K562 (cell line): ENCODE results near the gene NDST3. TPM values are rescaled to one million over a fixed set of nuclear protein-coding genes. Genes with fewer than 3 reads are reported as not detected.

Experiments used
- ATAC-seq: fragments of 200-7000 bp; cut with Tn5 transposase; 3 replicates; pipeline ENCODE4 v1.9.1; 2020; ENCODE audit warnings: moderate library complexity
- BruUV-seq: library from RNA; stranded (reverse); fragments of 400-500 nt; replicated peaks from 2 replicates; lab custom pipeline; 2021; lab: Mats Ljungman, UMichigan
- CTCF ChIA-PET: fragments of 300-600 bp; formaldehyde crosslinking; extraction: SDS; loops from one replicate; lab custom pipeline; 2021; ENCODE audit warnings: low intra/inter-chr PET ratio; lab: Yijun Ruan, JAX
- POLR2A ChIA-PET: fragments of 300-600, 350-650 bp; sonication (Branson Sonifier 250); formaldehyde crosslinking; extraction: SDS; loops from one replicate; lab custom pipeline; 2021; ENCODE audit warnings: antibody characterized with exemption, inconsistent platforms; lab: Yijun Ruan, JAX
- DNase-seq, 4 experiments: peaks; one replicate each; pipeline versions ENCODE4 v3.0.0 to v3.0.0-alpha.2; 2011 to 2018; ENCODE audit warnings: low spot score in 3 of 4, mixed read lengths in 3 of 4; ENCODE audit errors: extremely low read depth in 1 of 4
- FAIRE-seq: peaks from 2 replicates; lab custom pipeline; 2011; peaks lifted over from hg19 to GRCh38; lab: Jason Lieb, UNC
- H2AFZ ChIP-seq: 2 replicates; pipeline ENCODE4 v1.6.0; 2011; ENCODE audit warnings: low read depth, low read length, control low read depth, inconsistent platforms
- H3K27ac ChIP-seq: fragments of 200-600 bp; 3 replicates; pipeline ENCODE4 v1.8.0; 2011; ENCODE audit warnings: low read depth, mild to moderate bottlenecking, control low read depth, inconsistent platforms, low read length, moderate library complexity, mixed read lengths; ENCODE audit errors: extremely low read depth
- H3K27me3 ChIP-seq, 2 experiments: fragments of 300-600 bp in 1 of 2; 2 replicates in 1 of 2; 3 replicates in 1 of 2; pipeline versions ENCODE4 v1.6.0 to v1.8.0; 2011; ENCODE audit warnings: inconsistent platforms in 2 of 2, low read length in 2 of 2, mild to moderate bottlenecking in 1 of 2, mixed read lengths in 1 of 2, moderate library complexity in 1 of 2; ENCODE audit not compliant: control insufficient read depth in 2 of 2, insufficient read depth in 2 of 2
- H3K36me3 ChIP-seq: fragments of 300-600 bp; 3 replicates; pipeline ENCODE4 v1.8.0; 2011; ENCODE audit warnings: mild to moderate bottlenecking, low read length, inconsistent platforms; ENCODE audit not compliant: control insufficient read depth, insufficient read depth
- H3K4me1 ChIP-seq, 2 experiments: fragments of 200-600 bp in 1 of 2; replicated peaks in 1 of 2; 2 replicates in 1 of 2; 3 replicates in 1 of 2; pipeline versions ENCODE4 v1.5.1 to v1.8.0; 2011; ENCODE audit warnings: inconsistent platforms in 2 of 2, low read length in 2 of 2, mild to moderate bottlenecking in 1 of 2, mixed read lengths in 1 of 2, moderate library complexity in 1 of 2; ENCODE audit not compliant: control insufficient read depth in 2 of 2, insufficient read depth in 2 of 2
- H3K4me2 ChIP-seq: 2 replicates; pipeline ENCODE4 v1.6.1; 2011; ENCODE audit warnings: low read length, control low read depth, inconsistent platforms, mixed read lengths; ENCODE audit not compliant: insufficient read depth
- H3K4me3 ChIP-seq: fragments of 200-600 bp; sonication (generic), shearing (Covaris generic); 2 replicates; pipeline ENCODE4 v1.5.1; 2016; ENCODE audit warnings: control low read depth, inconsistent platforms
- H3K79me2 ChIP-seq: fragments of 200-600 bp; 3 replicates; pipeline ENCODE4 v1.8.0; 2011; ENCODE audit warnings: low read length, inconsistent platforms; ENCODE audit not compliant: control insufficient read depth, insufficient read depth
- H3K9ac ChIP-seq, 2 experiments: 2 replicates each; pipeline versions ENCODE4 v1.6.0 to v1.6.1; 2011; ENCODE audit warnings: low read depth in 2 of 2, low read length in 2 of 2, control low read depth in 1 of 2, inconsistent platforms in 1 of 2, mild to moderate bottlenecking in 1 of 2, mixed read lengths in 1 of 2; ENCODE audit not compliant: insufficient read depth in 1 of 2
- H3K9me1 ChIP-seq: one replicate; pipeline ENCODE4 v1.6.0; 2011; ENCODE audit warnings: inconsistent platforms, mild to moderate bottlenecking, low read length, moderate library complexity; ENCODE audit not compliant: control insufficient read depth, insufficient read depth
- H3K9me3 ChIP-seq: replicated peaks from 2 replicates; pipeline ENCODE4 v1.5.1; 2011; ENCODE audit warnings: low read depth, low read length, inconsistent platforms; ENCODE audit not compliant: control insufficient read depth, insufficient read depth
- H4K20me1 ChIP-seq: replicated peaks from 2 replicates; pipeline ENCODE4 v1.6.1; 2011; ENCODE audit warnings: low read length, inconsistent platforms, mixed read lengths; ENCODE audit not compliant: control insufficient read depth, insufficient read depth
- CEBPG ChIP-seq, 3 experiments: fragments of 200-800 bp in 1 of 3; sonication (Bioruptor generic) in 1 of 3; sonication (generic) in 1 of 3; formaldehyde crosslinking in 1 of 3; IDR thresholded peaks in 2 of 3; conservative IDR thresholded peaks in 1 of 3; 2 replicates each; pipeline versions ENCODE4 v1.6.1 to v1.8.0; 2016 to 2022; ENCODE audit warnings: missing compliant biosample characterization in 2 of 3, missing genetic modification characterization in 2 of 3, mild to moderate bottlenecking in 1 of 3, missing genetic modification reagents in 1 of 3
- ETV1 ChIP-seq: fragments of 450-650 bp; conservative IDR thresholded peaks from 2 replicates; pipeline ENCODE4 v1.6.1; 2016; ENCODE audit warnings: missing genetic modification characterization, control low read depth, low read depth, missing compliant biosample characterization
- L3MBTL2 ChIP-seq: fragments of 450-650 bp; IDR thresholded peaks from 2 replicates; pipeline ENCODE4 v1.6.1; 2016; ENCODE audit warnings: mild to moderate bottlenecking, moderate library complexity
- LEF1 ChIP-seq: fragments of 450-650 bp; IDR thresholded peaks from 2 replicates; pipeline ENCODE4 v1.6.1; 2016; ENCODE audit warnings: mild to moderate bottlenecking
- MYNN ChIP-seq, 2 experiments: sonication (generic); formaldehyde crosslinking in 1 of 2; IDR thresholded peaks; 2 replicates each; pipeline versions ENCODE4 v1.5.0 to v1.6.1; 2016 to 2020; ENCODE audit warnings: antibody characterized with exemption in 1 of 2, missing genetic modification reagents in 1 of 2
- PHB2 ChIP-seq: fragments of 450-650 bp; IDR thresholded peaks from 2 replicates; pipeline ENCODE4 v1.6.1; 2017; ENCODE audit warnings: low read depth
- SAFB2 ChIP-seq: fragments of 200-400 bp; formaldehyde crosslinking; IDR thresholded peaks from 2 replicates; pipeline ENCODE4 v1.6.1; 2018; ENCODE audit warnings: borderline replicate concordance, low read length, low read depth, moderate library complexity; ENCODE audit not compliant: severe bottlenecking
- SMAD4 ChIP-seq: fragments of 250-450 bp; sonication (Bioruptor Pico); conservative IDR thresholded peaks from 2 replicates; pipeline ENCODE4 v1.8.0; 2021; ENCODE audit warnings: inconsistent platforms, mild to moderate bottlenecking, moderate library complexity
- SMARCA5 ChIP-seq: fragments of 450-650 bp; IDR thresholded peaks from 2 replicates; pipeline ENCODE4 v1.6.1; 2016
- SRSF1 ChIP-seq: fragments of 200-400 bp; formaldehyde crosslinking; IDR thresholded peaks from 2 replicates; pipeline ENCODE4 v1.6.1; 2017; ENCODE audit warnings: mild to moderate bottlenecking, low read depth, low read length, moderate library complexity
- TAF7 ChIP-seq: fragments of 450-650 bp; IDR thresholded peaks from 2 replicates; pipeline ENCODE4 v1.6.1; 2016; ENCODE audit warnings: missing genetic modification characterization, missing compliant biosample characterization
- TEAD4 ChIP-seq, 2 experiments: sonication (generic) in 1 of 2; formaldehyde crosslinking in 1 of 2; IDR thresholded peaks; 2 replicates each; pipeline versions ENCODE4 v1.6.1 to v1.8.0; 2012 to 2022; ENCODE audit warnings: borderline replicate concordance in 1 of 2, inconsistent platforms in 1 of 2, low read length in 1 of 2, mild to moderate bottlenecking in 1 of 2, missing genetic modification reagents in 1 of 2
- ZNF609 ChIP-seq: sonication (generic); formaldehyde crosslinking; IDR thresholded peaks from 2 replicates; pipeline ENCODE4 v1.8.1; 2023; ENCODE audit warnings: missing genetic modification reagents, mild to moderate bottlenecking, borderline replicate concordance
- ZSCAN32 ChIP-seq: fragments of 450-650 bp; formaldehyde crosslinking; IDR thresholded peaks from 2 replicates; pipeline ENCODE4 v1.4.0; 2020; ENCODE audit warnings: mild to moderate bottlenecking, moderate library complexity
- WGBS: fragments of 100-300 bp; shearing (Covaris generic); methylation state at CpG from one replicate; pipeline ENCODE4 v1.1.6; 2016; ENCODE audit warnings: low coverage, mixed read lengths; ENCODE audit not compliant: insufficient coverage; ENCODE audit errors: missing lambda C conversion rate; 5-methylcytosine and 5-hydroxymethylcytosine counted together
- in situ Hi-C: fragments of 300-500 bp; cut with MboI; formaldehyde crosslinking; loops from 4 replicates; pipeline ENCODE4 v1.15.0; 2018; ENCODE audit warnings: inconsistent platforms, mixed read lengths
- intact Hi-C: fragments of 100-400 bp; cut with micrococcal nuclease; formaldehyde crosslinking; loops from 2 replicates; pipeline ENCODE4 v1.14.2; 2022
- polyA plus RNA-seq, 8 experiments: library from polyadenylated mRNA; depleted of rRNA in 4 of 8; stranded (reverse) in 5 of 8; unstranded in 3 of 8; fragments of >200 nt; fragmentation: Nextera tagmentation in 2 of 8; fragmentation: Illumina TruSeq in 1 of 8; extraction: Ambion mirVana in 2 of 8; extraction: Trizol in 1 of 8; gene quantifications; 2 replicates each; pipeline versions ENCODE4 v1.2.1 to v1.2.3, GENCODE V29; 2011 to 2014; ENCODE audit warnings: inconsistent platforms in 1 of 8, missing spikeins in 1 of 8
- total RNA-seq, 7 experiments: library from RNA; depleted of rRNA in 6 of 7; stranded (reverse); fragments of >200 nt in 6 of 7; fragmentation: Illumina TruSeq in 2 of 7; extraction: Trizol in 2 of 7; gene quantifications; 2 replicates each; pipeline versions ENCODE4 v1.2.1 to v1.2.3, GENCODE V29; 2011 to 2021; ENCODE audit warnings: low replicate concordance in 1 of 7
- TF ChIP-seq, protein P1 (sequence below): IDR thresholded peaks from 2 replicates; pipeline ENCODE4 v1.6.1; 2011; ENCODE audit not compliant: insufficient read length; ENCODE audit errors: extremely low read depth
- TF ChIP-seq, protein P2 (sequence below): sonication (generic); formaldehyde crosslinking; IDR thresholded peaks from 2 replicates; pipeline ENCODE4 v1.8.1; 2023; ENCODE audit warnings: mild to moderate bottlenecking, missing genetic modification reagents

Gene NDST3
- total and polyA plus RNA-seq, 9 of the 15 experiments (the other 6 are each of a cell fraction or from before 2014, with no cell fraction given): not detected

DNA sequence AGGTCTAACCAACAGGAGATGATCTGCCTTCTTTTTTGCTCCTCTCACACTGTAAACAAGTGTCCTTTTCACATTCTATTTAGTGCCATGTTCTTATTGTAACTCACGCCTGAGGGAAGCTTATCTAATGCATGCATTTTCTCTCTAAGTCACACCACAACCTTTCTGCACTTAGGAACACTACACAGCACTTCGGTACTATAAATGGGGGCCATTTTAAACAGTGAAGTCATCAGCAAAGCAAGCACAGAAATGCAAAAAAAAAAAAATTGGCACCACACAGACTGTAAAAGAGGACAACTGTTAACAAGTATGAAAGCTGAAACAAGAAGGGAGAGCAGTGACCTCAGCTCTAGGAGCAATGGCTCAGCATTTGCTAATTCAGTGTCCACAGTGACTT, 273.4 kb downstream of the NDST3 start:
- Histone ChIP-seq H3K4me3 (no peak overlapping the region), H3K9me3 (no peaks in the 10 kb centered on the region), H3K4me2 (no peak overlapping the region), H3K79me2 (no peaks in the 10 kb centered on the region), H2AFZ (no peak overlapping the region), H3K9me1 (no peaks in the 10 kb centered on the region), H3K9ac (no peak overlapping the region), H3K27me3 (no peaks in the 10 kb centered on the region), H3K27ac (no peak overlapping the region), H3K36me3 (no peaks in the 10 kb centered on the region), H3K4me1 (no peaks in the 10 kb centered on the region), H4K20me1 (no peaks in the 10 kb centered on the region)
- BruUV-seq: no TSS peak
- POLR2A ChIA-PET: no interaction called here
- WGBS: 4% methylated on average over 2 of the region's 2 CpGs
- CTCF ChIA-PET: no interaction called here
- no peak for FAIRE-seq
- in situ Hi-C loops: no loop called here
- intact Hi-C loops: no loop called here
- ATAC-seq: no peak
- no peak for DNase-seq
- TF ChIP-seq MYNN (IDR thresholded peaks at IDR 0.05): no peak
- no peak for TF ChIP-seq MYNN (CRISPR knock-in tag; IDR thresholded peaks at IDR 0.05)
- no peak for TF ChIP-seq LEF1
- TF ChIP-seq TAF7: no peak
- no peak for TF ChIP-seq TEAD4 (IDR thresholded peaks at IDR 0.05; ENCODE audit: low read length)
- TF ChIP-seq TEAD4 (CRISPR knock-in tag; IDR thresholded peaks at IDR 0.05; ENCODE audit: borderline replicate concordance): no peak
- TF ChIP-seq, protein P1, sequence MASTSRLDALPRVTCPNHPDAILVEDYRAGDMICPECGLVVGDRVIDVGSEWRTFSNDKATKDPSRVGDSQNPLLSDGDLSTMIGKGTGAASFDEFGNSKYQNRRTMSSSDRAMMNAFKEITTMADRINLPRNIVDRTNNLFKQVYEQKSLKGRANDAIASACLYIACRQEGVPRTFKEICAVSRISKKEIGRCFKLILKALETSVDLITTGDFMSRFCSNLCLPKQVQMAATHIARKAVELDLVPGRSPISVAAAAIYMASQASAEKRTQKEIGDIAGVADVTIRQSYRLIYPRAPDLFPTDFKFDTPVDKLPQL: no peak
- TF ChIP-seq ETV1 (tag): no peak
- TF ChIP-seq ZNF609: no peak
- no peak for TF ChIP-seq CEBPG (CRISPR knock-in tag; IDR thresholded peaks at IDR 0.05)
- no peak for TF ChIP-seq CEBPG (tag; conservative IDR thresholded peaks at IDR 0.05 in 1 of 2, IDR thresholded peaks at IDR 0.05 in 1 of 2)
- TF ChIP-seq SMAD4: no peak
- TF ChIP-seq SMARCA5: no peak
- TF ChIP-seq ZSCAN32 (CRISPR knock-in tag): no peak
- TF ChIP-seq SAFB2: no peak
- no peak for TF ChIP-seq L3MBTL2
- TF ChIP-seq SRSF1: no peak
- TF ChIP-seq, protein P2, sequence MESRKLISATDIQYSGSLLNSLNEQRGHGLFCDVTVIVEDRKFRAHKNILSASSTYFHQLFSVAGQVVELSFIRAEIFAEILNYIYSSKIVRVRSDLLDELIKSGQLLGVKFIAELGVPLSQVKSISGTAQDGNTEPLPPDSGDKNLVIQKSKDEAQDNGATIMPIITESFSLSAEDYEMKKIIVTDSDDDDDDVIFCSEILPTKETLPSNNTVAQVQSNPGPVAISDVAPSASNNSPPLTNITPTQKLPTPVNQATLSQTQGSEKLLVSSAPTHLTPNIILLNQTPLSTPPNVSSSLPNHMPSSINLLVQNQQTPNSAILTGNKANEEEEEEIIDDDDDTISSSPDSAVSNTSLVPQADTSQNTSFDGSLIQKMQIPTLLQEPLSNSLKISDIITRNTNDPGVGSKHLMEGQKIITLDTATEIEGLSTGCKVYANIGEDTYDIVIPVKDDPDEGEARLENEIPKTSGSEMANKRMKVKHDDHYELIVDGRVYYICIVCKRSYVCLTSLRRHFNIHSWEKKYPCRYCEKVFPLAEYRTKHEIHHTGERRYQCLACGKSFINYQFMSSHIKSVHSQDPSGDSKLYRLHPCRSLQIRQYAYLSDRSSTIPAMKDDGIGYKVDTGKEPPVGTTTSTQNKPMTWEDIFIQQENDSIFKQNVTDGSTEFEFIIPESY (CRISPR knock-in tag): no peak
- no peak for TF ChIP-seq PHB2
